SH-SY5Y (cell line): ENCODE results near the gene ZSCAN20.

Source experiments
- GATA2 ChIP-seq: IDR thresholded peaks from 2 replicates; pipeline ENCODE4 v1.6.1; 2011; ENCODE audit warnings: mild to moderate bottlenecking, low read depth, low read length
- GATA3 ChIP-seq: IDR thresholded peaks from 2 replicates; pipeline ENCODE4 v1.6.1; 2011; ENCODE audit warnings: low read depth, mild to moderate bottlenecking, low read length, moderate library complexity

GRCh38 chr1:33468967-33469366, 3.5 kb upstream of the ZSCAN20 start:
- peak; percentile 51 for TF ChIP-seq GATA2
- TF ChIP-seq GATA3, result no peak
